ENCODE measurements around the gene C10orf105.

- TF ChIP-seq CTCF (IDR thresholded peaks at IDR 0.05) (no peak), POLR2A (IDR thresholded peaks at IDR 0.05) (no peak)
These were observed 21.5 kb upstream of the C10orf105 start for GRCh38 chr10:71741029-71741428.

Data from uterus (tissue), 2 donors.